Muscle layer of duodenum (tissue), 2 donors: ENCODE data around the gene AFAP1L2.

Experiments
- H3K27ac ChIP-seq: one replicate; pipeline ENCODE4 v1.7.0; 2013; ENCODE audit warnings: mild to moderate bottlenecking, low read length
- H3K27me3 ChIP-seq: one replicate; pipeline ENCODE4 v1.7.0; 2013; ENCODE audit warnings: low read depth, mild to moderate bottlenecking, control low read depth, low read length
- H3K36me3 ChIP-seq, 2 donors: one replicate each; pipeline ENCODE4 v1.7.0; 2013; ENCODE audit warnings: low read length in 2 of 2, control low read depth in 1 of 2, mild to moderate bottlenecking in 1 of 2; ENCODE audit not compliant: insufficient read depth in 2 of 2, control insufficient read depth in 1 of 2
- H3K4me1 ChIP-seq, 2 donors: one replicate each; pipeline ENCODE4 v1.7.0; 2013; ENCODE audit warnings: low read length in 2 of 2, mild to moderate bottlenecking in 2 of 2, control low read depth in 1 of 2, moderate library complexity in 1 of 2; ENCODE audit not compliant: insufficient read depth in 2 of 2, control insufficient read depth in 1 of 2
- H3K4me3 ChIP-seq, 2 donors: one replicate each; pipeline ENCODE4 v1.7.0; 2013; ENCODE audit warnings: low read length in 2 of 2, low read depth in 1 of 2, mild to moderate bottlenecking in 1 of 2
- H3K9me3 ChIP-seq, 2 donors: one replicate each; pipeline ENCODE4 v1.7.0; 2013; ENCODE audit warnings: low read length in 2 of 2, control low read depth in 1 of 2, mild to moderate bottlenecking in 1 of 2; ENCODE audit not compliant: control insufficient read depth in 1 of 2
- donor health status: healthy.

AFAP1L2 gene, protein sequence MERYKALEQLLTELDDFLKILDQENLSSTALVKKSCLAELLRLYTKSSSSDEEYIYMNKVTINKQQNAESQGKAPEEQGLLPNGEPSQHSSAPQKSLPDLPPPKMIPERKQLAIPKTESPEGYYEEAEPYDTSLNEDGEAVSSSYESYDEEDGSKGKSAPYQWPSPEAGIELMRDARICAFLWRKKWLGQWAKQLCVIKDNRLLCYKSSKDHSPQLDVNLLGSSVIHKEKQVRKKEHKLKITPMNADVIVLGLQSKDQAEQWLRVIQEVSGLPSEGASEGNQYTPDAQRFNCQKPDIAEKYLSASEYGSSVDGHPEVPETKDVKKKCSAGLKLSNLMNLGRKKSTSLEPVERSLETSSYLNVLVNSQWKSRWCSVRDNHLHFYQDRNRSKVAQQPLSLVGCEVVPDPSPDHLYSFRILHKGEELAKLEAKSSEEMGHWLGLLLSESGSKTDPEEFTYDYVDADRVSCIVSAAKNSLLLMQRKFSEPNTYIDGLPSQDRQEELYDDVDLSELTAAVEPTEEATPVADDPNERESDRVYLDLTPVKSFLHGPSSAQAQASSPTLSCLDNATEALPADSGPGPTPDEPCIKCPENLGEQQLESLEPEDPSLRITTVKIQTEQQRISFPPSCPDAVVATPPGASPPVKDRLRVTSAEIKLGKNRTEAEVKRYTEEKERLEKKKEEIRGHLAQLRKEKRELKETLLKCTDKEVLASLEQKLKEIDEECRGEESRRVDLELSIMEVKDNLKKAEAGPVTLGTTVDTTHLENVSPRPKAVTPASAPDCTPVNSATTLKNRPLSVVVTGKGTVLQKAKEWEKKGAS

DNA sequence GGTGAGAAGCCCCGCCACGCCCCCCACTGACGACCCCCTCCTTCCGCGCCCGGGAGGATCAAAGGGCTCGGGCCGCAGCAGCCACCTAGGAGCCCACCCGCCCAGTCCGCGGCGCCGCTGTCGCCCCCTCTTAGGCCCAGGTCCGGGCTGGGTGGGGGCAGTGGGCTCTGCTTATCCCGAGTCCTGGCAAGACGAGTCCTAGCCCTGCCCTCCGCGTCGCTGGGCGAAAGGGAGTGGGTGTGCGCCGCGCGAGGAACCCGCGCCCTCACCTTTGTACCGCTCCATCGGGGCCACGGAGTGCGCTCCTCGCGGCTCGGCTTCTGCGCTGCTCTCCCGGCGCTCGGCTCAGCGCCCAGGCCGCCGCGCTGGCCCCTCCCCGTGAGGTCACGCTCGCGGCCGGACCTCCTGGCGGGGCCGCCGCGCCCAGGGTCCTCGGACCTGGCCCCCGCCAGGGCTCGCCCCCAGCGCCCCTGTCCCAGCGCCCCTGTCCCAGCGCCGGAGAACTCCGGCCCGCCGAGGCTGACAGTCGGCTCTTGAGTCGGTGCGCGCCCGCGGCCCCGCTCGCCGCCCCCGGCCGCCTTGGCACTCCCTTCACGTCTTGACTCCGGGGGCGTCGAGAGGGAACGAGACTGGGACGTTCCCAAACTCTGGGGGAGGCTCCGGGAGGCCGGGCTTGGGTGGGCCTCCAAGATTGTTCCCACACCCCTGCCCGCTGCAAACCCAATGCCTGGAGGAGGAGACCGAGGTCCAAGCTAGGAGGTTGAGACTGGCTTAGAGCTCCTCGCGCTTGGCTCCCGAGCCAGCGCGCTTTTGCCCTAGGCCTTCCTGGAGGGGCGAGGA lies at the start of gene AFAP1L2:
AFAP1L2 (minus strand) TSS at position 332 of the 840 bp plus-strand sequence; CDS start at position 285, 47 bp downstream.
- H3K36me3 ChIP-seq: no peaks in the 10 kb centered on the region
- H3K4me1 ChIP-seq: peaks cover 6 to 36% of the 10 kb centered on the region in 2 donors
- peak within 1 kb of the TSS; percentile 53 for H3K27ac ChIP-seq
- no peaks in the 10 kb centered on the region for H3K9me3 ChIP-seq
- H3K27me3 ChIP-seq: no peaks in the 10 kb centered on the region
- H3K4me3 ChIP-seq: peak within 1 kb of the TSS; percentile 75 to 78

DNA sequence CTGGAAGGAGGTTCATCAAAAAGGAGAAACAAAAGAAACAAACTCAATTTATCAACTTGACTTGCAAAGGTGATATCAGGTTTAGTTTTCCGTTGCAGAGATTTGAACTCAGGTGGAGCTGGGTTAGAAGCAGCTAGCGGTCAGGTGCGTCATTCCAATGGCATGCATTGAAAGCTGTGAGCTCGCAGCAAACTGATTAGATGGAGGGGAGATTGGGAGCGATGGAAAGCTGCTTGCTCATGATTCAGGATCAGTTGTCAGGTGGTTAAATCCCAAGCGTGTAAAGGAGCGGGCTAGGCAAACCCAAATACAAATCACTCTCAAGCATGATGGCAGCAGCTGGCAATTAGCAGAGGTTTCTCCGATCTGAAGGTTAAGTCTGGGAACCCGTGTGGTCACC lies 49.3 kb upstream of the AFAP1L2 start:
- no peak overlapping the region for H3K27ac ChIP-seq
- H3K27me3 ChIP-seq: no peaks in the 10 kb centered on the region
- peaks cover 3 to 4% of the 10 kb centered on the region in 2 donors for H3K36me3 ChIP-seq
- no peak overlapping the region for H3K4me3 ChIP-seq
- no peaks in the 10 kb centered on the region for H3K9me3 ChIP-seq
- no peaks in the 10 kb centered on the region for H3K4me1 ChIP-seq

DNA sequence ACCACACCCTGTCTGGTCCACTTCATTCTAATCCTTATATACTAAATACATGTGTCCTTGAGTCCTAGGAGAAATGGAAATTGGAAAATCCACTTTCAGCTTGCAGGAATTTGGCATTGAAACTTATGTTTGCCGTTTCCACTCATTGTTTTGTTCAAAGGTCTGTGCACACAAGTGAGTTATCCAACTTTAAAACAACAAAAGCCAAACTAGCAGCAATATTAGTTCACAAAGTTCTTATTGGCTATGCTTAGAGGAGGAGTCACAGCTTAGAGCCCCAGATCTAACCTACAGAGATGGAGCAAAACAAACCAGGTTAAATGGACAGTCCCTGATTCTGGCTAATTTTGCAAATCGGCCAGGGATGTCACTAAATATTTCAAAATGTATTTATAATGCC lies 44.6 kb upstream of the AFAP1L2 start:
- H3K4me1 ChIP-seq: no peaks in the 10 kb centered on the region
- no peak overlapping the region for H3K27ac ChIP-seq
- peaks cover 4% of the 10 kb centered on the region in 2 donors for H3K36me3 ChIP-seq
- H3K27me3 ChIP-seq: no peaks in the 10 kb centered on the region
- H3K9me3 ChIP-seq: no peaks in the 10 kb centered on the region
- no peak overlapping the region for H3K4me3 ChIP-seq

DNA sequence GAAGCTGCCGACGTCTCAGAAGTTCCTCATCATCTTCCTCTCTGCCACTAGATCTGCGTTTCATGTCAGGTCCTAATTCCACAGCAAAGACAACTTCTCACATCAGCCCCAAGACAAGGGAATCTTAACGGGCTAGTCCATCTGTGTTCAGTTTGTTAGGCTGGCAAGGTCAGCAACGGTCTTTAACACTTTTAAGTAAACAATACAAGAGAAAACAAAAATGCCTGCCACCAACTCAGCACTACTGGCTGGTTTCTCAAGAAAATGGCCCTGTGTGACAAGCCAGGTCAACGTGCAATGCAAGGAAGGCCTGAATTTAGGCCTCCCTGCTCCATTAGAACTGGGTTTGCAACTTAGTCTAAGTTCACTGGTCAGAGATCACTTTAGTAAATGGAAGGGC lies 41.0 kb upstream of the AFAP1L2 start:
- Histone ChIP-seq H3K9me3 (no peaks in the 10 kb centered on the region), H3K4me3 (no peak overlapping the region), H3K27me3 (no peaks in the 10 kb centered on the region), H3K36me3 (peaks cover 4 to 11% of the 10 kb centered on the region in 2 donors), H3K4me1 (no peaks in the 10 kb centered on the region), H3K27ac (no peak overlapping the region)

DNA sequence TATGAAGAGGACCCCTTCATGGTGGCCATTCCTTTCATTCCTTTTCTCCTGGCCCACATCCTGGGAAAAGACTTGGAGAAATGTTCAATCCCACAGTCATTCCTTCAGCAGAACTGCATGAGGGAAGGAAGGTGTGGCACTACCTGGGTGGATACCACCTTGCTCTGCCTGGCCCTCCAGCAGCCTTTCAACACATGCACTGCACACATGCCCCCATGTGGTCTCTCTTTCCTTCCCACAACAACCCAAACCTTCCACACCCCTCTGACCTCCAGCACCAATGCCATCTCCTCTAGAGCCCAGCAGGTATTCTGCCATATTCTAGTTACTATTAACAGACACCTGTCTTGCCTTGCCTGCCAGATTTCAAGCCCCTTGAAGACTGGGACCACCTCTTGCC lies 40.5 kb upstream of the AFAP1L2 start:
- Histone ChIP-seq H3K36me3 (peaks cover 8 to 13% of the 10 kb centered on the region in 2 donors), H3K4me3 (no peak overlapping the region), H3K27ac (no peak overlapping the region), H3K4me1 (no peaks in the 10 kb centered on the region), H3K9me3 (no peaks in the 10 kb centered on the region), H3K27me3 (no peaks in the 10 kb centered on the region)

DNA sequence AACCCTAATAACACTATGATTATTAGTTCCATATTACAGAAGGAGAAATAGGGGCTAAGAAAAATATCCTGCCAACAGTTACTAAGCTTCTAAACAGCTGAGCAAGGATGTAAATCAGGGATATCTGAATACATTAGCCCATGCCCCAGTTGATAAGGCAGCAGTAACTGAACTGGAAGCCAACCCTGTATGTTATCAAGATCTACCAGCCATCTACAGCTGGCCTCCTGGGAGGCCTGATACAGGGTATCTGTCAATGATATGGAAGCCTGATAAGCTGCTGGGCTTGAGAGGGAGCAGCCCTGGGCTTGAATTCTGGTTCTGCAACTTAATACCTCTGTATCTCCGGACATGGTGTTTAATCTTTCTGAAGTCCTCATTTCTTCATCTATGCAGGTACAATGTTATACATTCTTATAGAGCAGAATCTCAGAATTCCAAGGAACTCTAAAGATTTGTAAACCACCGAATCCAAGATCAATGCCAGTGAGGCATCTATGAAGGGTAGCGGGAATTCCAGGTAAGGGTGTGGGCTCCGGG lies 37.9 kb upstream of the AFAP1L2 start:
- H3K4me1 ChIP-seq: no peaks in the 10 kb centered on the region
- no peak overlapping the region for H3K27ac ChIP-seq
- H3K36me3 ChIP-seq: peaks cover 20 to 21% of the 10 kb centered on the region in 2 donors
- H3K9me3 ChIP-seq: no peaks in the 10 kb centered on the region
- H3K4me3 ChIP-seq: no peak overlapping the region
- no peaks in the 10 kb centered on the region for H3K27me3 ChIP-seq

DNA sequence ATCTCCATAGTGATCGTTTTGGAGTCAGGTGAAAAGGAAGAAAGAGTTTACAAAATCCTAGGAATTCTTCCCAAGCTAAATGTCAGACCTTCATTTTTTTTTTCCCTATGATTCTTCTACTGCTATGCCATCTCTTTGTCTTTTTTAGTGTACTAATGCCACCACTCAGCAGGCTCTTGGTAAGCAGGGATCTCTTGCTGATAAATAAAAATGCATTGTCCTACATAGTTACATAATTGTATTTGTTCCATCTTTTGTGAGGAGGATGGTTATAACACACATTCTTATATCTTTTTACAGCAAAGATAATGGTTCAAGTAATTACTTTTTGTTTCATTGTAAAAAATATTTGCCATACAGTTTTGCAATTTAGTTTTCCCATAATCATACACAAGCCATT lies 36.8 kb upstream of the AFAP1L2 start:
- Histone ChIP-seq H3K36me3 (peaks cover 20 to 21% of the 10 kb centered on the region in 2 donors), H3K27me3 (no peaks in the 10 kb centered on the region), H3K9me3 (no peaks in the 10 kb centered on the region)

DNA sequence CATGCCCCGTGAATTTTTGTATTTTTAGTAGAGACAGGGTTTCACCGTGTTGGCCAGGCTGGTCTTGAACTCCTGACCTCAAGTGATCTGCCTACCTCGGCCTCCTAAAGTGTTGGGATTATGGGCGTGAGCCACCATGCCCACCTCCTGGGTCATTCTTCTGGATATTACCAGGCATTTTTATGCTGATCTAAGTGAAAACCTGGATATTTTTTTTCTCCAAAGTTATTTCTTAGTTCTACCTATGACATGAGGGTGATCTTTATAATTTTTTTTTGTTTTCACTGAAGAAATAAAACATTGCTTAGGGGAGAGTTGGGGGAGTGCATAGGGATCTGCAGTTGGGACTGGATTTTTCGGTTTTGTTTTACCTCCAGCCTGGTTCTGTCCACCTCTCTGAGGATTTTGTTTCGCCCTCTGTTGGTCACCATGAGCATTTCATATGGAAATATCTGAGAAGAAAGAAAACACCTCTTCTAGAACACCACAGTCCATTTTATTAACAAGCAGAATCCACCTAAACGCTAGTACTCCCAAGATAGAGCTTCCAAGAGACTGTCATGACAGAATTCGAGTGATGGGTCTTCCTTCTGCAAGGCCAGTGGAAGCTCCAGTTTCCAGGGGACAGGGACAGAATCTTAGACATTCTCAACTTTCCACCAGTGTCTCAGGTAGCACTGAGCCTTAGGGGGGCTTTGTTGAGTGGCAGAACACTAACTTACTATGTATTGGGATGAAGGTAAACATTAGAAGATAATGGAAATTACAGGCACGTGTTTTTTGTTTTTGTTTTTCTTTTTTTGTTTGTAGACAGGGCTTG lies 33.4 kb upstream of the AFAP1L2 start:
- H3K27ac ChIP-seq: no peak overlapping the region

More for the DNA sequence above, 36.8 kb upstream of the AFAP1L2 start:
- no peaks in the 10 kb centered on the region for H3K4me1 ChIP-seq
- H3K27ac ChIP-seq: no peak overlapping the region
- H3K4me3 ChIP-seq: no peak overlapping the region

DNA sequence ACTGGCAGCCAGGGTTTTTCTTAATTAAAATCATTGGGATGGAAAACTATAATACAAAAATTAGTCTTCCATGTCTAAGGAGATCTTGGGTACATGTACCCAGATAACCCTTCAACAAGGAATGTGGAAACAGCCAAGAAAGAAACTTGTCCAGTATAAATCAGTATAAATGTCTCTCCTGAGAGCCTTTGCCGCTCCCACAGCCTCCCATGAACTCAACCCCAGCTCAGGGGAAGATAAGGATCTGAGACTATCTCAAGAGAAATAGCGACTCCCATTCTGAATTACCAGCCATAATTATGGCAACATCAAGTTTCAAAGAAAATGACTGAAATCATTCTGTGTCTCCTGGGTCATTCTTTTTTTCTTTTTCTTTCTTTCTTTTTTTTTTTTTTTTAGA lies 32.6 kb upstream of the AFAP1L2 start:
- no peaks in the 10 kb centered on the region for H3K27me3 ChIP-seq
- no peaks in the 10 kb centered on the region for H3K4me1 ChIP-seq
- H3K36me3 ChIP-seq: peaks cover 19 to 30% of the 10 kb centered on the region in 2 donors
- H3K9me3 ChIP-seq: no peaks in the 10 kb centered on the region
- H3K4me3 ChIP-seq: no peak overlapping the region
- H3K27ac ChIP-seq: no peak overlapping the region

More for the DNA sequence above, 33.4 kb upstream of the AFAP1L2 start:
- no peaks in the 10 kb centered on the region for H3K27me3 ChIP-seq
- H3K36me3 ChIP-seq: peaks cover 19 to 30% of the 10 kb centered on the region in 2 donors
- no peak overlapping the region for H3K4me3 ChIP-seq
- H3K4me1 ChIP-seq: no peaks in the 10 kb centered on the region
- H3K9me3 ChIP-seq: no peaks in the 10 kb centered on the region

DNA sequence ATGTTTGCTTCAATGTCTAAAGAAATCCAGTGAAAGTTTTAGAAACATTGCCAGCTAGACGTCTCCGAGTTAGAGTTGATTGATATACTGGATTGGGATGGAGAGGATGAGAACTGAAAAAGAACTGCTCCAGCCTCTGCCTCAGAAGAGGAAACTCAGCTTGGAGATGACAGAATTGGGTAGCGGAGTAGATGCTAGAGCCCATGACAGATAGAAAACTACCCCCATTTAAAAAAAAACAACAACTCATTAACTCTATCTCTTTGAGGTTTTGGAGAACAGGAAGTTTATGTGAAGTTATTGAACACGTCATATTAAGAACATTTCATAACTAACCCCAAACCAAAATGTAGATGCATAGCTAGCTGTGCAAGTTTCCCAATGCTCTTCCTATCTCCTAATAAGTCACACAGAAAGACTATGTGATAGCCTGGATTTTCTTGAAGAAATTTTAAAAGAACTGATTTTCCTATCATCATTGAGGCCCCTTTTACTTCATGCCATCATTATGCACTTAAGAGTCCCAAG lies 28.3 kb upstream of the AFAP1L2 start:
- H3K9me3 ChIP-seq: no peaks in the 10 kb centered on the region
- no peaks in the 10 kb centered on the region for H3K27me3 ChIP-seq
- H3K36me3 ChIP-seq: peaks cover 5 to 11% of the 10 kb centered on the region in 2 donors
- peaks cover 0 to 3% of the 10 kb centered on the region in 2 donors for H3K4me1 ChIP-seq
- no peak overlapping the region for H3K27ac ChIP-seq
- no peak overlapping the region for H3K4me3 ChIP-seq
